GM12872 (cell line): ENCODE results near the gene PTPRG.

ENCODE experiments used
- CTCF ChIP-seq: IDR thresholded peaks from 3 replicates; pipeline ENCODE4 v1.5.1; 2011; ENCODE audit warnings: low read depth, mild to moderate bottlenecking, low read length, moderate library complexity; ENCODE audit not compliant: insufficient read depth

Gene PTPRG

GRCh38 chr3:61847784-61848462, 286.6 kb downstream of the PTPRG start:
- TF ChIP-seq CTCF: no peak

GRCh38 chr3:61848885-61849284, 287.5 kb downstream of the PTPRG start:
- TF ChIP-seq CTCF: no peak

- no peak for TF ChIP-seq CTCF
Measured at GRCh38 chr3:61853912-61854311, 292.5 kb downstream of the PTPRG start.

GRCh38 chr3:61855211-61855610, 293.8 kb downstream of the PTPRG start:
- no peak for TF ChIP-seq CTCF

- no peak for TF ChIP-seq CTCF
Measured at GRCh38 chr3:61857297-61857696, 295.9 kb downstream of the PTPRG start.

- peak; percentile 43; the same call in 2 of the 3 replicates for TF ChIP-seq CTCF
Measured at GRCh38 chr3:61858054-61858453, 296.7 kb downstream of the PTPRG start.

- TF ChIP-seq CTCF: no peak
Measured at GRCh38 chr3:61861410-61861809, 300.0 kb downstream of the PTPRG start.
